Ovary (tissue), 9 donors: ENCODE measurements around the gene CAPZB. TPM values are rescaled to one million over a fixed set of nuclear protein-coding genes. Genes with fewer than 3 reads are reported as not detected.

Source experiments
- DNase-seq, 5 donors: peaks; one replicate each; pipeline ENCODE4 v3.0.0-alpha.2; 2019 to 2020
- H3K27ac ChIP-seq, 2 donors: fragments of 200-600 bp; one replicate each; pipeline versions ENCODE4 v1.5.1 to v1.8.0; 2019 to 2022
- H3K27me3 ChIP-seq: fragments of 200-600 bp; one replicate; pipeline ENCODE4 v1.8.0; 2022
- H3K36me3 ChIP-seq: fragments of 200-600 bp; sonication (generic); one replicate; pipeline ENCODE4 v1.5.1; 2019
- H3K4me1 ChIP-seq: one replicate; pipeline ENCODE4 v1.8.1; 2013; ENCODE audit warnings: mild to moderate bottlenecking, moderate library complexity; ENCODE audit not compliant: insufficient read depth
- H3K4me3 ChIP-seq: fragments of 200-600 bp; sonication (generic); one replicate; pipeline ENCODE4 v1.5.1; 2017
- H3K9me3 ChIP-seq, 2 donors: fragments of 200-600 bp in 1 of 2; sonication (generic) in 1 of 2; one replicate each; pipeline versions ENCODE4 v1.5.1 to v1.8.1; 2013 to 2019; ENCODE audit warnings: mild to moderate bottlenecking in 1 of 2, moderate library complexity in 1 of 2
- CTCF ChIP-seq, 3 donors: fragments of 450-650 bp in 2 of 3; fragments of 200-600 bp in 1 of 3; IDR thresholded peaks; one replicate each; pipeline versions ENCODE4 v1.5.1 to v1.8.0; 2016 to 2022; ENCODE audit warnings: antibody characterized with exemption in 3 of 3, mild to moderate bottlenecking in 1 of 3
- EP300 ChIP-seq: sonication (generic); formaldehyde crosslinking; IDR thresholded peaks from one replicate; pipeline ENCODE4 v1.6.1; 2017; ENCODE audit warnings: antibody characterized with exemption
- POLR2A ChIP-seq: fragments of 450-650 bp; IDR thresholded peaks from one replicate; pipeline ENCODE4 v1.6.1; 2017; ENCODE audit warnings: antibody characterized with exemption, mild to moderate bottlenecking, moderate library complexity
- WGBS, 3 donors: extraction: QIAGEN DNeasy Blood & Tissue Kit in 1 of 3; methylation state at CpG; one replicate each; pipeline versions ENCODE4 v1.1.5 to v1.1.7; 2013 to 2017; 5-methylcytosine and 5-hydroxymethylcytosine counted together
- intact Hi-C, 4 donors: fragments of 100-400 bp; cut with DNase I; formaldehyde crosslinking; loops; one replicate each; pipeline versions ENCODE4 v1.11.0 to v1.15.1; 2022 to 2023
- polyA plus RNA-seq, 2 donors: library from polyadenylated mRNA; stranded (reverse); fragments of 200-250 nt in 1 of 2; fragments of 350-450 nt in 1 of 2; fragmentation: Illumina TruSeq in 1 of 2; extraction: RNeasy Lipid Tissue Mini Kit (QIAGEN cat#74804) in 1 of 2; gene quantifications; one replicate each; pipeline ENCODE4 v1.2.3, GENCODE V29; 2013 to 2014
- total RNA-seq, 7 donors: library from RNA; depleted of rRNA in 2 of 7; stranded (reverse); fragments of >200 nt in 2 of 7; fragmentation: NEBNext Ultra II Directional in 3 of 7; extraction: Animal tissue kit (Norgen Biotek cat#: 25700) in 3 of 7; gene quantifications; one replicate each; pipeline versions ENCODE4 v1.1.0 to v1.2.4, GENCODE V29; 2016 to 2023
- donor health status: DM: no; HTN: no; CAD: no; lungs with moderate emphysema.
- donor health status: DM: no; HTN: no; CAD: no.
- donor health status: Bipolar disorder and iron deficiency.
- donor health status: DM: yes; HTN: yes; CAD: no.
- donor health status: DM: no; HTN: no; CAD: no.
- donor health status: DM: yes; HTN: yes; CAD: no.

The CAPZB gene
- total and polyA plus RNA-seq, 9 donors, result 85.0 to 391 (median 258) TPM

GRCh38 chr1:19352839-19353238, 132.5 kb downstream of the CAPZB start:
- H3K27me3 ChIP-seq, result no peaks in the 10 kb centered on the region
- TF ChIP-seq EP300 (no peak), POLR2A (no peak), CTCF (IDR thresholded peaks at IDR 0.05) (no peak)
- DNase-seq, result no peak
- no peak overlapping the region for H3K27ac ChIP-seq
- H3K9me3 ChIP-seq, result no peaks in the 10 kb centered on the region
- 82 to 87% (median 83%) methylated on average over 14 of the region's 14 CpGs for WGBS, 3 donors
- no peaks in the 10 kb centered on the region for H3K36me3 ChIP-seq
- intact Hi-C loops, result no loop called here
- H3K4me1 ChIP-seq, result peaks cover 15% of the 10 kb centered on the region
- H3K4me3 ChIP-seq, result no peak overlapping the region

GRCh38 chr1:19351873-19352272, 133.5 kb downstream of the CAPZB start:
- H3K4me1 ChIP-seq, result peaks cover 15% of the 10 kb centered on the region
- no peak overlapping the region for H3K4me3 ChIP-seq
- H3K27ac ChIP-seq, result peak overlapping the region in 1 of 2 donors; percentile 11
- 41 to 48% (median 46%) methylated on average over 10 of the region's 10 CpGs for WGBS, 3 donors
- peak in 3 of 5 donors; percentile 39 to 75 (median 63) for DNase-seq
- no peaks in the 10 kb centered on the region for H3K9me3 ChIP-seq
- TF ChIP-seq EP300 (no peak), POLR2A (no peak), CTCF (IDR thresholded peaks at IDR 0.05) (no peak)
- H3K27me3 ChIP-seq, result no peaks in the 10 kb centered on the region
- intact Hi-C loops, result no loop called here
- no peaks in the 10 kb centered on the region for H3K36me3 ChIP-seq

- TF ChIP-seq POLR2A, result no peak
- no peak for TF ChIP-seq CTCF (IDR thresholded peaks at IDR 0.05)
- no peak for TF ChIP-seq EP300
- Histone ChIP-seq H3K9me3 (no peaks in the 10 kb centered on the region), H3K4me1 (peaks cover 15% of the 10 kb centered on the region), H3K4me3 (no peak overlapping the region), H3K36me3 (no peaks in the 10 kb centered on the region), H3K27ac (no peak overlapping the region), H3K27me3 (no peaks in the 10 kb centered on the region)
- no peak for DNase-seq
- intact Hi-C loops, result no loop called here
- WGBS, 3 donors, result 95% methylated on average over 5 of the region's 5 CpGs
These were observed 134.8 kb downstream of the CAPZB start for GRCh38 chr1:19350566-19350965.

GRCh38 chr1:19349999-19350398, 135.3 kb downstream of the CAPZB start:
- Histone ChIP-seq H3K36me3 (no peaks in the 10 kb centered on the region), H3K27ac (no peak overlapping the region), H3K4me1 (peaks cover 15% of the 10 kb centered on the region), H3K27me3 (no peaks in the 10 kb centered on the region), H3K9me3 (no peaks in the 10 kb centered on the region), H3K4me3 (no peak overlapping the region)
- intact Hi-C loops, result loop anchor here in 1 of 4 donors (5.0 kb wide), 1 partner anchor 307 kb away; no protein-coding TSS in a partner anchor
- no peak for DNase-seq
- TF ChIP-seq POLR2A (no peak), EP300 (no peak), CTCF (IDR thresholded peaks at IDR 0.05) (no peak)
- 88 to 93% (median 89%) methylated on average over 17 of the region's 17 CpGs for WGBS, 3 donors
